Measurements from ENCODE around the gene MAP2.

DNA sequence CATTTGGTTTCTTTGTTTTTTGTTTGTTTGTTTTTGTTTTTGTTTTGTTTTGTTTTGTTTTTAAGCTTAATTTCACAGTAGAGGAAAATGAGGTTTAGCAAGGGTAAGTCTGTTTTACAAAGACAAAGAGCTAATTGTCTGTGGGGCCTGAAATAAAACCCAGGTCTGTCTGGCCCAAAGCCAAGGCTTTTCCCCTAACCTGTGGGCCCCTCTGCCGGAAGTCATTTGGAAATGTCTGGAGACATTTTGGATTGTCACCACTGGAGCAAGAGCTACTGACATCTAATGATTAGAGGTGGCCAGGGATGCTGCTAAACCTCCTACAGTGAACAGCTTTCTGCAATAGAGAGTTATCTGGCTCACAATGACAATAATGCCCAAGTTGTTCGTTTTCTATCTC lies 167.2 kb downstream of the MAP2 start:
- TF ChIP-seq, protein P1, sequence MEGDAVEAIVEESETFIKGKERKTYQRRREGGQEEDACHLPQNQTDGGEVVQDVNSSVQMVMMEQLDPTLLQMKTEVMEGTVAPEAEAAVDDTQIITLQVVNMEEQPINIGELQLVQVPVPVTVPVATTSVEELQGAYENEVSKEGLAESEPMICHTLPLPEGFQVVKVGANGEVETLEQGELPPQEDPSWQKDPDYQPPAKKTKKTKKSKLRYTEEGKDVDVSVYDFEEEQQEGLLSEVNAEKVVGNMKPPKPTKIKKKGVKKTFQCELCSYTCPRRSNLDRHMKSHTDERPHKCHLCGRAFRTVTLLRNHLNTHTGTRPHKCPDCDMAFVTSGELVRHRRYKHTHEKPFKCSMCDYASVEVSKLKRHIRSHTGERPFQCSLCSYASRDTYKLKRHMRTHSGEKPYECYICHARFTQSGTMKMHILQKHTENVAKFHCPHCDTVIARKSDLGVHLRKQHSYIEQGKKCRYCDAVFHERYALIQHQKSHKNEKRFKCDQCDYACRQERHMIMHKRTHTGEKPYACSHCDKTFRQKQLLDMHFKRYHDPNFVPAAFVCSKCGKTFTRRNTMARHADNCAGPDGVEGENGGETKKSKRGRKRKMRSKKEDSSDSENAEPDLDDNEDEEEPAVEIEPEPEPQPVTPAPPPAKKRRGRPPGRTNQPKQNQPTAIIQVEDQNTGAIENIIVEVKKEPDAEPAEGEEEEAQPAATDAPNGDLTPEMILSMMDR (IDR thresholded peaks at IDR 0.05 in 2 of 3, conservative IDR thresholded peaks at IDR 0.05 in 1 of 3; ENCODE audit: borderline replicate concordance in 1 of 3, insufficient read depth in 1 of 3, low read depth in 2 of 3, low read length in 2 of 3), result no peak
- TF ChIP-seq, protein P2, sequence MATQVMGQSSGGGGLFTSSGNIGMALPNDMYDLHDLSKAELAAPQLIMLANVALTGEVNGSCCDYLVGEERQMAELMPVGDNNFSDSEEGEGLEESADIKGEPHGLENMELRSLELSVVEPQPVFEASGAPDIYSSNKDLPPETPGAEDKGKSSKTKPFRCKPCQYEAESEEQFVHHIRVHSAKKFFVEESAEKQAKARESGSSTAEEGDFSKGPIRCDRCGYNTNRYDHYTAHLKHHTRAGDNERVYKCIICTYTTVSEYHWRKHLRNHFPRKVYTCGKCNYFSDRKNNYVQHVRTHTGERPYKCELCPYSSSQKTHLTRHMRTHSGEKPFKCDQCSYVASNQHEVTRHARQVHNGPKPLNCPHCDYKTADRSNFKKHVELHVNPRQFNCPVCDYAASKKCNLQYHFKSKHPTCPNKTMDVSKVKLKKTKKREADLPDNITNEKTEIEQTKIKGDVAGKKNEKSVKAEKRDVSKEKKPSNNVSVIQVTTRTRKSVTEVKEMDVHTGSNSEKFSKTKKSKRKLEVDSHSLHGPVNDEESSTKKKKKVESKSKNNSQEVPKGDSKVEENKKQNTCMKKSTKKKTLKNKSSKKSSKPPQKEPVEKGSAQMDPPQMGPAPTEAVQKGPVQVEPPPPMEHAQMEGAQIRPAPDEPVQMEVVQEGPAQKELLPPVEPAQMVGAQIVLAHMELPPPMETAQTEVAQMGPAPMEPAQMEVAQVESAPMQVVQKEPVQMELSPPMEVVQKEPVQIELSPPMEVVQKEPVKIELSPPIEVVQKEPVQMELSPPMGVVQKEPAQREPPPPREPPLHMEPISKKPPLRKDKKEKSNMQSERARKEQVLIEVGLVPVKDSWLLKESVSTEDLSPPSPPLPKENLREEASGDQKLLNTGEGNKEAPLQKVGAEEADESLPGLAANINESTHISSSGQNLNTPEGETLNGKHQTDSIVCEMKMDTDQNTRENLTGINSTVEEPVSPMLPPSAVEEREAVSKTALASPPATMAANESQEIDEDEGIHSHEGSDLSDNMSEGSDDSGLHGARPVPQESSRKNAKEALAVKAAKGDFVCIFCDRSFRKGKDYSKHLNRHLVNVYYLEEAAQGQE (IDR thresholded peaks at IDR 0.05; ENCODE audit: low read depth), result no peak
- TF ChIP-seq RAD21 (IDR thresholded peaks at IDR 0.05; ENCODE audit: low read depth) (no peak), POLR2A (IDR thresholded peaks at IDR 0.05; ENCODE audit: borderline replicate concordance, extremely low read depth, insufficient read depth, insufficient read length) (no peak), EZH2 (IDR thresholded peaks at IDR 0.05) (no peak), SIN3A (IDR thresholded peaks at IDR 0.05; ENCODE audit: low read depth) (no peak), POLR2AphosphoS5 (IDR thresholded peaks at IDR 0.05; ENCODE audit: low read depth, low read length) (no peak), ELF1 (IDR thresholded peaks at IDR 0.05; ENCODE audit: borderline replicate concordance, low read depth) (no peak), CEBPB (IDR thresholded peaks at IDR 0.05; ENCODE audit: low read depth) (no peak), EZH2phosphoT487 (IDR thresholded peaks at IDR 0.05; ENCODE audit: borderline replicate concordance) (no peak)
- TF ChIP-seq, protein P3, sequence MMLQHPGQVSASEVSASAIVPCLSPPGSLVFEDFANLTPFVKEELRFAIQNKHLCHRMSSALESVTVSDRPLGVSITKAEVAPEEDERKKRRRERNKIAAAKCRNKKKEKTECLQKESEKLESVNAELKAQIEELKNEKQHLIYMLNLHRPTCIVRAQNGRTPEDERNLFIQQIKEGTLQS (IDR thresholded peaks at IDR 0.05), result no peak
- TF ChIP-seq, protein P4, sequence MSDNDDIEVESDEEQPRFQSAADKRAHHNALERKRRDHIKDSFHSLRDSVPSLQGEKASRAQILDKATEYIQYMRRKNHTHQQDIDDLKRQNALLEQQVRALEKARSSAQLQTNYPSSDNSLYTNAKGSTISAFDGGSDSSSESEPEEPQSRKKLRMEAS (IDR thresholded peaks at IDR 0.05), result no peak
